Measurements from ENCODE around the gene SUPV3L1.

DNA sequence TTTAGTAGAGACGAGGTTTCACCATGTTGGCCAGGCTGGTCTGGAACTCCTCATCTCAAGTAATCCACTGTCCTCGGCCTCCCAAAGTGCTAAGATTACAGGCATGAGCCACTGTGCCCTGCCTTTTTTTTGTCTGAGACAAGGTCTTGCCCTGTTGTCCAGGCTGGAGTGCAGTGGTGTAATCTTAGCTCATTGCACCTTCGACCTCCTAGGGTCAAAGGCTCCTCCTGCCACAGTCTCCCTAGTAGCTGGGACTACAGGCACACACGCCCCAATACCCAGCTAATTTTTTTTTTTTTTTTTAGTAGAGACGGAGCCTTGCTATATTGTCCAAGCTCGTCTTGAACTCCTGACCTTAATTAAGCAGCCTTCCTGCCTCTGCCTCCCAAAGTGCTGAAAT is 26.8 kb upstream of the SUPV3L1 start:
- TF ChIP-seq, protein P1, sequence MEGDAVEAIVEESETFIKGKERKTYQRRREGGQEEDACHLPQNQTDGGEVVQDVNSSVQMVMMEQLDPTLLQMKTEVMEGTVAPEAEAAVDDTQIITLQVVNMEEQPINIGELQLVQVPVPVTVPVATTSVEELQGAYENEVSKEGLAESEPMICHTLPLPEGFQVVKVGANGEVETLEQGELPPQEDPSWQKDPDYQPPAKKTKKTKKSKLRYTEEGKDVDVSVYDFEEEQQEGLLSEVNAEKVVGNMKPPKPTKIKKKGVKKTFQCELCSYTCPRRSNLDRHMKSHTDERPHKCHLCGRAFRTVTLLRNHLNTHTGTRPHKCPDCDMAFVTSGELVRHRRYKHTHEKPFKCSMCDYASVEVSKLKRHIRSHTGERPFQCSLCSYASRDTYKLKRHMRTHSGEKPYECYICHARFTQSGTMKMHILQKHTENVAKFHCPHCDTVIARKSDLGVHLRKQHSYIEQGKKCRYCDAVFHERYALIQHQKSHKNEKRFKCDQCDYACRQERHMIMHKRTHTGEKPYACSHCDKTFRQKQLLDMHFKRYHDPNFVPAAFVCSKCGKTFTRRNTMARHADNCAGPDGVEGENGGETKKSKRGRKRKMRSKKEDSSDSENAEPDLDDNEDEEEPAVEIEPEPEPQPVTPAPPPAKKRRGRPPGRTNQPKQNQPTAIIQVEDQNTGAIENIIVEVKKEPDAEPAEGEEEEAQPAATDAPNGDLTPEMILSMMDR (IDR thresholded peaks at IDR 0.05; ENCODE audit: control extremely low read depth in 1 of 3, insufficient read depth in 1 of 3, low read depth in 1 of 3, low read length in 3 of 3) = no peak
- no peak for TF ChIP-seq RAD21 (IDR thresholded peaks at IDR 0.05 in 1 of 2, conservative IDR thresholded peaks at IDR 0.05 in 1 of 2; ENCODE audit: low read depth in 2 of 2, low read length in 2 of 2)

Data from H1 (cell line).